ENCODE measurements around the gene SEC14L2. TPM values are rescaled to one million over a fixed set of nuclear protein-coding genes. Genes with fewer than 3 reads are reported as not detected.

SEC14L2 gene
- total and polyA plus RNA-seq, 8 donors = 2.6 to 6.6 (median 3.8) TPM

- Histone ChIP-seq H3K4me3 (no peak overlapping the region), H3K36me3 (peaks cover 0 to 35% (median 15%) of the 10 kb centered on the region in 3 donors), H3K27ac (no peak overlapping the region), H3K9me3 (no peaks in the 10 kb centered on the region), H3K4me1 (peaks cover 0 to 22% (median 10%) of the 10 kb centered on the region in 3 donors), H3K27me3 (no peaks in the 10 kb centered on the region)
- DNase-seq = no peak
- ATAC-seq = no peak
- FAIRE-seq = no peak
- 96% methylated on average over 3 of the region's 3 CpGs for WGBS, 2 donors
- intact Hi-C loops (cut with DNase I) = no loop called here
- TF ChIP-seq CTCF (IDR thresholded peaks at IDR 0.05) = no peak
Measured at GRCh38 chr22:30351226-30351625, 45.6 kb upstream of the SEC14L2 start.

GRCh38 chr22:30354644-30355043, 42.2 kb upstream of the SEC14L2 start:
- no peak for DNase-seq
- Histone ChIP-seq H3K4me3 (peak overlapping the region in 2 of 4 donors; percentile 68 to 76), H3K4me1 (peaks cover 0 to 22% (median 10%) of the 10 kb centered on the region in 3 donors), H3K9me3 (no peaks in the 10 kb centered on the region), H3K27me3 (no peaks in the 10 kb centered on the region), H3K27ac (no peak overlapping the region), H3K36me3 (peaks cover 0 to 28% (median 15%) of the 10 kb centered on the region in 3 donors)
- intact Hi-C loops (cut with DNase I) = no loop called here
- FAIRE-seq = no peak
- 18 to 28% methylated on average over 5 of the region's 5 CpGs for WGBS, 2 donors
- ATAC-seq = no peak
- no peak for TF ChIP-seq CTCF (IDR thresholded peaks at IDR 0.05)

- FAIRE-seq = no peak
- intact Hi-C loops (cut with DNase I) = no loop called here
- WGBS, 2 donors = 0% methylated on average over 87 to 91 of the region's 91 CpGs
Measured at GRCh38 chr22:30356449-30357235, 40.2 kb upstream of the SEC14L2 start, which contains the start of the genes CCDC157 and SF3A1. Gene CCDC157, plus strand, starts transcription at chr22:30357007. Its CDS starts 8,994 bp downstream, at chr22:30366001. Gene SF3A1, minus strand, starts transcription at chr22:30356894. Its CDS starts 102 bp downstream, at chr22:30356792.

GRCh38 chr22:30357236-30357570, 39.6 kb upstream of the SEC14L2 start:
- ATAC-seq = peak in 3 of 4 donors; percentile 1 to 7 (median 5)
- Histone ChIP-seq H3K4me1 (peaks cover 0 to 22% (median 10%) of the 10 kb centered on the region in 3 donors), H3K9me3 (no peaks in the 10 kb centered on the region), H3K27me3 (no peaks in the 10 kb centered on the region), H3K27ac (peak overlapping the region in 3 of 4 donors; percentile 92 to 97 (median 97)), H3K36me3 (peaks cover 0 to 7% (median 7%) of the 10 kb centered on the region in 3 donors), H3K4me3 (peak overlapping the region; percentile 49 to 76 (median 68))
- intact Hi-C loops (cut with DNase I) = no loop called here
- 1 to 2% methylated on average over 9 of the region's 9 CpGs for WGBS, 2 donors
- no peak for DNase-seq
- no peak for TF ChIP-seq CTCF (IDR thresholded peaks at IDR 0.05)
- no peak for FAIRE-seq

More at GRCh38 chr22:30356449-30357235, 40.2 kb upstream of the SEC14L2 start, which contains the start of the genes CCDC157 and SF3A1:
- Histone ChIP-seq H3K4me1 (peaks cover 0 to 22% (median 10%) of the 10 kb centered on the region in 3 donors), H3K36me3 (peaks cover 0 to 13% (median 7%) of the 10 kb centered on the region in 3 donors), H3K27me3 (no peaks in the 10 kb centered on the region), H3K9me3 (no peaks in the 10 kb centered on the region), H3K4me3 (peak within 1 kb of the TSS; percentile 49 to 76 (median 68)), H3K27ac (peak within 1 kb of the TSS; percentile 92 to 97 (median 96))
- ATAC-seq (peak; percentile 97 to 99 (median 98)), DNase-seq (peak; percentile 84 to 95 (median 90))
- no peak for TF ChIP-seq CTCF (IDR thresholded peaks at IDR 0.05)
